ENCODE data around the gene ZBTB46.

GRCh38 chr20:63855363-63856097 is 24.5 kb upstream of the ZBTB46 start:
- no peak for TF ChIP-seq CTCF (IDR thresholded peaks at IDR 0.05)
- no peak for TF ChIP-seq POLR2A (IDR thresholded peaks at IDR 0.05)

All from thyroid gland (tissue), 4 donors.